Keratinocyte (primary cell): Measurements from ENCODE around the gene PRLH. TPM values are rescaled to one million over a fixed set of nuclear protein-coding genes. Genes with fewer than 3 reads are reported as not detected.

ENCODE experiments used
- DNase-seq: peaks from one replicate; pipeline ENCODE4 v3.0.0-alpha.2; 2011; ENCODE audit warnings: low read depth, missing footprints, low spot score
- FAIRE-seq: peaks from 2 replicates; lab custom pipeline; 2011; peaks lifted over from hg19 to GRCh38; lab: Jason Lieb, UNC
- H2AFZ ChIP-seq: 2 replicates; pipeline ENCODE4 v1.6.0; 2012; ENCODE audit warnings: low read length, control low read depth, inconsistent platforms; ENCODE audit not compliant: control insufficient read depth
- H3K27ac ChIP-seq: 2 replicates; pipeline ENCODE4 v1.5.1; 2011; ENCODE audit warnings: low read length; ENCODE audit not compliant: control insufficient read depth, insufficient read depth
- H3K27me3 ChIP-seq: 3 replicates; pipeline ENCODE4 v1.6.0; 2011; ENCODE audit warnings: low read length; ENCODE audit not compliant: control insufficient read depth, insufficient read depth; ENCODE audit errors: extremely low read depth
- H3K36me3 ChIP-seq, 2 experiments: 2 replicates in 1 of 2; 3 replicates in 1 of 2; pipeline ENCODE4 v1.5.1; 2011; ENCODE audit warnings: low read length in 2 of 2, mild to moderate bottlenecking in 1 of 2; ENCODE audit not compliant: control insufficient read depth in 2 of 2, insufficient read depth in 2 of 2; ENCODE audit errors: extremely low read depth in 1 of 2
- H3K4me1 ChIP-seq: 3 replicates; pipeline ENCODE4 v1.5.1; 2011; ENCODE audit warnings: low read length; ENCODE audit not compliant: control insufficient read depth, insufficient read depth; ENCODE audit errors: extremely low read depth
- H3K4me2 ChIP-seq: 3 replicates; pipeline ENCODE4 v1.6.0; 2011; ENCODE audit warnings: low read depth, low read length; ENCODE audit not compliant: control insufficient read depth, insufficient read depth; ENCODE audit errors: extremely low read depth
- H3K4me3 ChIP-seq, 3 experiments: fragments of 200-600 bp in 1 of 3; sonication (generic) in 1 of 3; 2 replicates in 2 of 3; 3 replicates in 1 of 3; pipeline ENCODE4 v1.5.1; 2011 to 2016; ENCODE audit warnings: low read length in 3 of 3, mild to moderate bottlenecking in 3 of 3, control low read depth in 2 of 3, inconsistent platforms in 1 of 3, low read depth in 1 of 3, mixed read lengths in 1 of 3, mixed run types in 1 of 3, moderate library complexity in 1 of 3; ENCODE audit not compliant: control insufficient read depth in 2 of 3, insufficient read depth in 2 of 3; ENCODE audit errors: extremely low read depth in 1 of 3
- H3K79me2 ChIP-seq: 2 replicates; pipeline ENCODE4 v1.6.0; 2012; ENCODE audit warnings: low read length; ENCODE audit not compliant: control insufficient read depth, insufficient read depth
- H3K9ac ChIP-seq: 3 replicates; pipeline ENCODE4 v1.6.0; 2011; ENCODE audit warnings: low read length; ENCODE audit not compliant: control insufficient read depth, insufficient read depth; ENCODE audit errors: extremely low read depth
- H3K9me1 ChIP-seq: 3 replicates; pipeline ENCODE4 v1.6.0; 2011; ENCODE audit warnings: low read length; ENCODE audit not compliant: control insufficient read depth, insufficient read depth; ENCODE audit errors: extremely low read depth
- H3K9me3 ChIP-seq: 2 replicates; pipeline ENCODE4 v1.5.1; 2012; ENCODE audit warnings: low read depth, low read length; ENCODE audit not compliant: control insufficient read depth
- H4K20me1 ChIP-seq: 3 replicates; pipeline ENCODE4 v1.6.0; 2011; ENCODE audit warnings: low read length; ENCODE audit not compliant: control insufficient read depth, insufficient read depth; ENCODE audit errors: extremely low read depth
- EZH2 ChIP-seq: IDR thresholded peaks from one replicate; pipeline ENCODE4 v1.6.1; 2012; ENCODE audit warnings: inconsistent platforms, mild to moderate bottlenecking, low read length, moderate library complexity
- dilution Hi-C: fragments of 300-500 bp; cut with MboI; formaldehyde crosslinking; loops from one replicate; pipeline ENCODE4 v1.7.0; 2020; ENCODE audit warnings: low sequenced_read_pairs; ENCODE audit not compliant: extremely low pct_ligation_motif_present
- polyA plus RNA-seq, 5 experiments: library from polyadenylated mRNA; depleted of rRNA in 3 of 5; stranded (reverse) in 3 of 5; stranded (forward) in 1 of 5; unstranded in 1 of 5; fragments of >200 nt; gene quantifications; 1 replicate in 1 of 5; 2 replicates in 3 of 5; 3 replicates in 1 of 5; pipeline versions ENCODE4 v1.2.1 to v1.2.3, GENCODE V29; 2011 to 2012; ENCODE audit warnings: missing spikeins in 2 of 5, low read depth in 1 of 5, low replicate concordance in 1 of 5
- TF ChIP-seq, protein P1 (sequence below), 3 experiments: IDR thresholded peaks in 1 of 3; conservative IDR thresholded peaks in 1 of 3; optimal IDR thresholded peaks in 1 of 3; 2 replicates in 2 of 3; 3 replicates in 1 of 3; pipeline versions ENCODE3 to v1.5.1; 2011; ENCODE audit warnings: low read length in 3 of 3, mild to moderate bottlenecking in 3 of 3, moderate library complexity in 2 of 3, control low read depth in 1 of 3, inconsistent platforms in 1 of 3; ENCODE audit not compliant: insufficient read depth in 2 of 3; ENCODE audit errors: extremely low read depth in 1 of 3

Gene PRLH
- polyA plus RNA-seq, 1 donor (not counting 4 experiments of a cell fraction or from before 2014, with no cell fraction given) = not detected

DNA sequence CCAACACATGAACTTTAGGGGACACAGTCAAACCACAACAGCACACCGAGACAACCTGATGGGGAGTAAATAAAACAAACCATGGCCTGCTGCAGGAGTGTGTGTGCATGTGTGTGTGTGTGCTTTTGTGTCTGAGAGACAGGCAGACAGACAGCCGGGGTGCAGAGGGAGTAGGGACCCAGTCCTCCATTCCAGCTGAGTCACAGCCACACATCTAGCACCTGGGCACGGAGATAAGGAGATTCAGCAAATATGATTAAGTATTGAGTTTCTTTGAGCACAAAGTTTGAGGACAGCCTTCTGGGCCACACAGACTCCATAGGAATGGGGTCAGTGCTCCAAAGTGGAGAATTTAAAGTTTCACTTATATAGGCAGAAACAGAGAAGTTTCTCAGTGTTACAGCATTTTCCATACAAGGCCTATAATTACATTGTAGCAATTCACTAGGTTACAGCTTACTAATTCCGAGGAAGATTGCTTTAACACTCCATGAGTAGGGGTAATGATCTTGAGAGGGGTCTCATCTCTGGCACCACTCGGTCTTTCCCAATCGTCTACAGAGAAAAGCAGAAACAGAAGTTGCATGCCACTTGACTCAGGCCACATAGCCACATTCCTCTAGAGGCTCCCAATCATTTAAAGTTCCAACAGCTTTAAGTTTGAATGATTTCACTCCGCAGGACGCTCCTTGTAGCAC lies 30.8 kb upstream of the PRLH start:
- H3K27me3 ChIP-seq = no peaks in the 10 kb centered on the region
- TF ChIP-seq, protein P1, sequence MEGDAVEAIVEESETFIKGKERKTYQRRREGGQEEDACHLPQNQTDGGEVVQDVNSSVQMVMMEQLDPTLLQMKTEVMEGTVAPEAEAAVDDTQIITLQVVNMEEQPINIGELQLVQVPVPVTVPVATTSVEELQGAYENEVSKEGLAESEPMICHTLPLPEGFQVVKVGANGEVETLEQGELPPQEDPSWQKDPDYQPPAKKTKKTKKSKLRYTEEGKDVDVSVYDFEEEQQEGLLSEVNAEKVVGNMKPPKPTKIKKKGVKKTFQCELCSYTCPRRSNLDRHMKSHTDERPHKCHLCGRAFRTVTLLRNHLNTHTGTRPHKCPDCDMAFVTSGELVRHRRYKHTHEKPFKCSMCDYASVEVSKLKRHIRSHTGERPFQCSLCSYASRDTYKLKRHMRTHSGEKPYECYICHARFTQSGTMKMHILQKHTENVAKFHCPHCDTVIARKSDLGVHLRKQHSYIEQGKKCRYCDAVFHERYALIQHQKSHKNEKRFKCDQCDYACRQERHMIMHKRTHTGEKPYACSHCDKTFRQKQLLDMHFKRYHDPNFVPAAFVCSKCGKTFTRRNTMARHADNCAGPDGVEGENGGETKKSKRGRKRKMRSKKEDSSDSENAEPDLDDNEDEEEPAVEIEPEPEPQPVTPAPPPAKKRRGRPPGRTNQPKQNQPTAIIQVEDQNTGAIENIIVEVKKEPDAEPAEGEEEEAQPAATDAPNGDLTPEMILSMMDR (optimal IDR thresholded peaks at IDR 0.05 in 1 of 3, IDR thresholded peaks at IDR 0.05 in 1 of 3, conservative IDR thresholded peaks at IDR 0.05 in 1 of 3; ENCODE audit: extremely low read depth in 1 of 3, insufficient read depth in 2 of 3, low read length in 3 of 3) = no peak
- TF ChIP-seq EZH2 = no peak
- no peak overlapping the region for H3K4me2 ChIP-seq
- H3K27ac ChIP-seq = no peak overlapping the region
- no peak overlapping the region for H3K9ac ChIP-seq
- no peaks in the 10 kb centered on the region for H4K20me1 ChIP-seq
- no peaks in the 10 kb centered on the region for H3K36me3 ChIP-seq
- FAIRE-seq = no peak
- no peak for DNase-seq
- no peak overlapping the region for H3K4me3 ChIP-seq
- H3K79me2 ChIP-seq = no peaks in the 10 kb centered on the region
- dilution Hi-C loops = no loop called here
- no peaks in the 10 kb centered on the region for H3K9me3 ChIP-seq
- peaks cover 11% of the 10 kb centered on the region for H3K4me1 ChIP-seq
- H2AFZ ChIP-seq = no peak overlapping the region
- H3K9me1 ChIP-seq = no peaks in the 10 kb centered on the region

DNA sequence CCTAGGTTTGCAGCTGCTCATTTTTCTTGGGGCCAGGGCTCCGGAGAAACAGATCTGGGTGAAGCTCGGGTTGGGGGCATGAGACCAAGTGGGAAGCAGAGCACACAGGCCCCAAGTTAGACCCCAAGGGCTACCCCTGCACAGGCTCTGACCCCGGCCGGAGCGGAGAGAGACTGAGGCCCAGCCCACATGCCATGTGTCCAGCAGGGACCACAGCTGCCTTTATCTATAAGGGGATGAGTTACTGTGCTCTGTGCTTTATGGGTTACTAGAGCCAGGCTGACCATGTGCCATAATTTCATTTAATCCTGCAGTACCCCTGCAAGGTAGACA lies 30.3 kb upstream of the PRLH start:
- no peak for FAIRE-seq

More for the DNA sequence above, 30.3 kb upstream of the PRLH start:
- H3K4me3 ChIP-seq = no peak overlapping the region
- H3K36me3 ChIP-seq = no peaks in the 10 kb centered on the region
- dilution Hi-C loops = no loop called here
- TF ChIP-seq, protein P1 (optimal IDR thresholded peaks at IDR 0.05 in 1 of 3, IDR thresholded peaks at IDR 0.05 in 1 of 3, conservative IDR thresholded peaks at IDR 0.05 in 1 of 3; ENCODE audit: extremely low read depth in 1 of 3, insufficient read depth in 2 of 3, low read length in 3 of 3) = no peak
- TF ChIP-seq EZH2 = no peak
- no peaks in the 10 kb centered on the region for H3K27me3 ChIP-seq
- H3K9me1 ChIP-seq = no peaks in the 10 kb centered on the region
- H3K9me3 ChIP-seq = no peaks in the 10 kb centered on the region
- H3K27ac ChIP-seq = no peak overlapping the region
- DNase-seq = no peak
- H3K79me2 ChIP-seq = no peaks in the 10 kb centered on the region
- H4K20me1 ChIP-seq = no peaks in the 10 kb centered on the region
- H2AFZ ChIP-seq = no peak overlapping the region
- peaks cover 16% of the 10 kb centered on the region for H3K4me1 ChIP-seq
- no peak overlapping the region for H3K4me2 ChIP-seq
- H3K9ac ChIP-seq = no peak overlapping the region
